ENCODE results near the gene RAB40B. TPM values are rescaled to one million over a fixed set of nuclear protein-coding genes. Genes with fewer than 3 reads are reported as not detected.
"Not testable (repeated sequence)": the region's sequence is repeated elsewhere in the genome, so short reads cannot be mapped to it uniquely, and the experiment has no call there.

The RAB40B gene
- total RNA-seq: 5.5 TPM
- long read RNA-seq, transcript RAB40B-206 (6 exons, 3,859 nt): major isoform, 11 of 16 reads
- long read RNA-seq, partial matches to known transcripts: 0 of 16 reads
- long read RNA-seq, other reads (novel, unspliced or antisense): 3 of 16 reads

GRCh38 chr17:82698065-82698973, at the start of gene RAB40B:
Gene RAB40B, minus strand, starts transcription at chr17:82698698. Its CDS starts 102 bp downstream, at chr17:82698596.
- DNase-seq (ENCODE audit: low spot score): peak; percentile 99

GRCh38 chr17:82745524-82745923, 47.0 kb upstream of the RAB40B start:
- no peak for DNase-seq (ENCODE audit: low spot score)

- DNase-seq (ENCODE audit: low spot score): not testable (repeated sequence)
Measured at GRCh38 chr17:82744736-82745135, 46.2 kb upstream of the RAB40B start.

- DNase-seq (ENCODE audit: low spot score): no peak
Measured at GRCh38 chr17:82743344-82744219, 45.1 kb upstream of the RAB40B start.

GRCh38 chr17:82740906-82741759, 42.6 kb upstream of the RAB40B start:
- no peak for DNase-seq (ENCODE audit: low spot score)

GRCh38 chr17:82737967-82738877, 39.7 kb upstream of the RAB40B start:
- no peak for DNase-seq (ENCODE audit: low spot score)

- no peak for DNase-seq (ENCODE audit: low spot score)
Measured at GRCh38 chr17:82736511-82737185, 38.1 kb upstream of the RAB40B start.

GRCh38 chr17:82734987-82735866, 36.7 kb upstream of the RAB40B start, which contains the start of gene FN3K:
Gene FN3K, plus strand, starts transcription at chr17:82735615. Its CDS starts 22 bp downstream, at chr17:82735637.
- DNase-seq (ENCODE audit: low spot score): no peak

GRCh38 chr17:82732118-82732743, 33.7 kb upstream of the RAB40B start:
- DNase-seq (ENCODE audit: low spot score): no peak

- no peak for DNase-seq (ENCODE audit: low spot score)
Measured at GRCh38 chr17:82729479-82730260, 31.2 kb upstream of the RAB40B start.

- no peak for DNase-seq (ENCODE audit: low spot score)
Measured at GRCh38 chr17:82726427-82726826, 27.9 kb upstream of the RAB40B start.

- no peak for DNase-seq (ENCODE audit: low spot score)
Measured at GRCh38 chr17:82723169-82723807, 24.8 kb upstream of the RAB40B start.

GRCh38 chr17:82722341-82723013, 24.0 kb upstream of the RAB40B start:
- DNase-seq (ENCODE audit: low spot score): no peak

GRCh38 chr17:82720204-82720603, 21.7 kb upstream of the RAB40B start:
- no peak for DNase-seq (ENCODE audit: low spot score)

- no peak for DNase-seq (ENCODE audit: low spot score)
Measured at GRCh38 chr17:82718986-82719685, 20.6 kb upstream of the RAB40B start.

Data from mesenteric fat pad (tissue), 1 donor.